UCSD-AML1 (cell line): ENCODE results near the gene GIT1.
A peak's percentile ranks its signal among the peaks of the same experiment; 100 is the strongest.

Experiments
- DNase-seq: peaks from one replicate; lab custom pipeline; 2025; ENCODE audit not compliant: unreplicated experiment; lab: John Stamatoyannopoulos, UW

Gene GIT1

GRCh38 chr17:29581583-29582253, 7.7 kb downstream of the GIT1 start:
- no peak for DNase-seq

GRCh38 chr17:29579866-29580771, 9.3 kb downstream of the GIT1 start:
- DNase-seq: peak; percentile 81

- DNase-seq: no peak
Measured at GRCh38 chr17:29578626-29579485, 10.6 kb downstream of the GIT1 start.

GRCh38 chr17:29577385-29578211, 11.8 kb downstream of the GIT1 start:
- DNase-seq: no peak

- DNase-seq: no peak
Measured at GRCh38 chr17:29577001-29577370, 12.5 kb downstream of the GIT1 start.

- DNase-seq: no peak
Measured at GRCh38 chr17:29576214-29577000, 13.0 kb downstream of the GIT1 start.

- no peak for DNase-seq
Measured at GRCh38 chr17:29575511-29576213, 13.8 kb downstream of the GIT1 start.

- no peak for DNase-seq
Measured at GRCh38 chr17:29574732-29575510, 14.5 kb downstream of the GIT1 start.

- DNase-seq: no peak
Measured at GRCh38 chr17:29573871-29574731, 15.3 kb downstream of the GIT1 start.

GRCh38 chr17:29573558-29573869, 15.9 kb downstream of the GIT1 start:
- no peak for DNase-seq

- no peak for DNase-seq
Measured at GRCh38 chr17:29572691-29573557, 16.5 kb downstream of the GIT1 start.

- DNase-seq: no peak
Measured at GRCh38 chr17:29571883-29572681, 17.4 kb downstream of the GIT1 start.

GRCh38 chr17:29571486-29571882, 18.0 kb downstream of the GIT1 start:
- no peak for DNase-seq

- DNase-seq: no peak
Measured at GRCh38 chr17:29570521-29570920, 18.9 kb downstream of the GIT1 start.

- DNase-seq: no peak
Measured at GRCh38 chr17:29569245-29569950, 20.1 kb downstream of the GIT1 start.
